Neural cell (in vitro differentiated cells): Measurements from ENCODE around the gene ZSCAN1. TPM values are rescaled to one million over a fixed set of nuclear protein-coding genes. Genes with fewer than 3 reads are reported as not detected.

Experiments
- H2AFZ ChIP-seq: fragments of 200-600, 300-800 bp; sonication (generic), shearing (Covaris generic); 2 replicates; pipeline ENCODE4 v1.6.0; 2014; ENCODE audit warnings: low read depth, mild to moderate bottlenecking, antibody characterized with exemption, low read length, moderate library complexity
- H3F3A ChIP-seq: fragments of 200-600 bp; shearing (Covaris generic); 2 replicates; pipeline ENCODE4 v1.6.1; 2016; ENCODE audit warnings: mild to moderate bottlenecking, moderate library complexity, mixed read lengths, antibody characterized with exemption, low read length; ENCODE audit not compliant: insufficient read depth, poor library complexity, severe bottlenecking
- H3K27ac ChIP-seq: fragments of 200-600, 300-800 bp; sonication (generic), shearing (Covaris generic); 2 replicates; pipeline ENCODE4 v1.5.1; 2014; ENCODE audit warnings: mild to moderate bottlenecking, low read length, moderate library complexity
- H3K27me3 ChIP-seq: fragments of 300-800, 200-600 bp; sonication (generic), shearing (Covaris generic); 2 replicates; pipeline ENCODE4 v1.6.0; 2014; ENCODE audit warnings: mild to moderate bottlenecking, low read depth, low read length, moderate library complexity; ENCODE audit not compliant: insufficient read depth
- H3K36me3 ChIP-seq: fragments of 300-800, 200-600 bp; sonication (generic), shearing (Covaris generic); 2 replicates; pipeline ENCODE4 v1.5.1; 2014; ENCODE audit warnings: mild to moderate bottlenecking, antibody characterized with exemption, low read length, moderate library complexity; ENCODE audit not compliant: insufficient read depth
- H3K4me2 ChIP-seq: fragments of 300-800, 200-600 bp; sonication (generic), shearing (Covaris generic); 2 replicates; pipeline ENCODE4 v1.6.0; 2014; ENCODE audit warnings: mild to moderate bottlenecking, low read length
- H3K4me3 ChIP-seq: fragments of 300-800, 200-600 bp; sonication (generic), shearing (Covaris generic); 2 replicates; pipeline ENCODE4 v1.5.1; 2014; ENCODE audit warnings: mild to moderate bottlenecking, low read length, moderate library complexity
- H3K79me2 ChIP-seq: fragments of 200-600 bp; shearing (Covaris generic); replicated peaks from 2 replicates; pipeline ENCODE4 v1.6.0; 2014; ENCODE audit warnings: mild to moderate bottlenecking, low read length, moderate library complexity; ENCODE audit not compliant: insufficient read depth
- H3K9ac ChIP-seq: fragments of 300-800, 200-600 bp; sonication (generic), shearing (Covaris generic); 2 replicates; pipeline ENCODE4 v1.6.1; 2016; ENCODE audit warnings: mild to moderate bottlenecking, low read length, mixed read lengths
- H3K9me2 ChIP-seq: fragments of 200-600 bp; shearing (Covaris generic); 2 replicates; pipeline ENCODE4 v1.6.1; 2016; ENCODE audit warnings: mild to moderate bottlenecking, low read length, mixed read lengths; ENCODE audit not compliant: insufficient read depth
- H3K9me3 ChIP-seq: fragments of 200-600, 300-800 bp; sonication (generic), shearing (Covaris generic); 2 replicates; pipeline ENCODE4 v1.6.1; 2016; ENCODE audit warnings: mild to moderate bottlenecking, mixed run types, low read length, moderate library complexity, mixed read lengths
- H4K20me1 ChIP-seq: fragments of 200-600 bp; shearing (Covaris generic); 2 replicates; pipeline ENCODE4 v1.6.1; 2016; ENCODE audit warnings: mild to moderate bottlenecking, mixed run types; ENCODE audit not compliant: insufficient read depth
- EP300 ChIP-seq: fragments of 450-650 bp; conservative IDR thresholded peaks from 2 replicates; pipeline ENCODE4 v1.6.1; 2014; ENCODE audit warnings: antibody characterized with exemption, mild to moderate bottlenecking, moderate library complexity; ENCODE audit not compliant: poor library complexity, severe bottlenecking
- EZH2 ChIP-seq: fragments of 200-600, 300-800 bp; shearing (Covaris generic), sonication (generic); IDR thresholded peaks from 2 replicates; pipeline ENCODE4 v1.6.1; 2014; ENCODE audit warnings: antibody characterized with exemption, low read length, borderline replicate concordance, mild to moderate bottlenecking; ENCODE audit not compliant: insufficient read depth, poor library complexity, severe bottlenecking
- MXI1 ChIP-seq: fragments of 450-650 bp; conservative IDR thresholded peaks from 2 replicates; pipeline ENCODE4 v1.6.1; 2014; ENCODE audit warnings: antibody characterized with exemption, mild to moderate bottlenecking; ENCODE audit not compliant: poor library complexity, severe bottlenecking
- POLR2AphosphoS5 ChIP-seq: IDR thresholded peaks from 2 replicates; pipeline ENCODE4 v1.6.1; 2012
- RAD21 ChIP-seq: fragments of 450-650 bp; conservative IDR thresholded peaks from 2 replicates; pipeline ENCODE4 v1.6.1; 2014; ENCODE audit warnings: antibody characterized with exemption, mild to moderate bottlenecking, moderate library complexity
- SMC3 ChIP-seq: fragments of 450-650 bp; conservative IDR thresholded peaks from 2 replicates; pipeline ENCODE4 v1.6.1; 2014; ENCODE audit warnings: antibody characterized with exemption, mild to moderate bottlenecking, moderate library complexity; ENCODE audit not compliant: poor library complexity
- TAF1 ChIP-seq: IDR thresholded peaks from 2 replicates; pipeline ENCODE4 v1.6.1; 2012; ENCODE audit warnings: low read depth
- polyA plus RNA-seq: library from polyadenylated mRNA; depleted of rRNA; stranded (reverse); fragments of >200 nt; gene quantifications from 2 replicates; pipeline ENCODE4 v1.2.3, GENCODE V29; 2014
- TF ChIP-seq, protein P1 (sequence below): fragments of 450-650 bp; IDR thresholded peaks from 2 replicates; pipeline ENCODE4 v1.5.1; 2014; ENCODE audit warnings: antibody characterized with exemption, mild to moderate bottlenecking, moderate library complexity; ENCODE audit not compliant: poor library complexity, severe bottlenecking
- TF ChIP-seq, protein P2 (sequence below): IDR thresholded peaks from 2 replicates; pipeline ENCODE4 v1.6.1; 2012; ENCODE audit warnings: borderline replicate concordance

ZSCAN1 gene
- polyA plus RNA-seq, 1 donor from 2014 or later = 6.3 TPM

DNA sequence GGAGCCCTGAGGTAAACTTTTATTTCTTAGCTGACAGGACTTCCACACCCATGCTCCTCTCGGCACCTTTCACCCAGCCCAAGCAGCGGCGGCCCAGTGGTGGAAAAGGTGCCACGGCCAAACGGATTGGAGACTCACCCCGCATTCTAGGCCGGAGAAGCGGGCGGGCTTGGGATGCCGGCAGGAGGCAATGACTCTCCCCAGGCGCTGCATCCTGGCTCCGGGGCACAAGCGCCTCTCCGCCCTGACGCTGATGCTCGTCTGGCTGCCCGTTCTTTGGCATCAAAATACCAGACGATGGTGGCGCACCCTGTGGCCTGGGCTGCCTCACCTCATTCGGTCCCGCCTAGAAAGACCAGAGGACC, 24.5 kb upstream of the ZSCAN1 start:
- Histone ChIP-seq H3F3A (no peaks in the 10 kb centered on the region), H3K9ac (no peak overlapping the region), H4K20me1 (no peaks in the 10 kb centered on the region), H3K79me2 (no peaks in the 10 kb centered on the region), H3K27me3 (no peaks in the 10 kb centered on the region), H3K4me2 (no peak overlapping the region), H3K4me3 (no peak overlapping the region), H3K9me2 (no peaks in the 10 kb centered on the region), H3K27ac (no peak overlapping the region), H3K36me3 (peaks cover 30% of the 10 kb centered on the region), H3K9me3 (peaks cover 15% of the 10 kb centered on the region), H2AFZ (no peak overlapping the region)
- TF ChIP-seq MXI1 (no peak), RAD21 (no peak), EP300 (no peak), TAF1 (no peak), POLR2AphosphoS5 (no peak), EZH2 (no peak), SMC3 (no peak)
- TF ChIP-seq, protein P1, sequence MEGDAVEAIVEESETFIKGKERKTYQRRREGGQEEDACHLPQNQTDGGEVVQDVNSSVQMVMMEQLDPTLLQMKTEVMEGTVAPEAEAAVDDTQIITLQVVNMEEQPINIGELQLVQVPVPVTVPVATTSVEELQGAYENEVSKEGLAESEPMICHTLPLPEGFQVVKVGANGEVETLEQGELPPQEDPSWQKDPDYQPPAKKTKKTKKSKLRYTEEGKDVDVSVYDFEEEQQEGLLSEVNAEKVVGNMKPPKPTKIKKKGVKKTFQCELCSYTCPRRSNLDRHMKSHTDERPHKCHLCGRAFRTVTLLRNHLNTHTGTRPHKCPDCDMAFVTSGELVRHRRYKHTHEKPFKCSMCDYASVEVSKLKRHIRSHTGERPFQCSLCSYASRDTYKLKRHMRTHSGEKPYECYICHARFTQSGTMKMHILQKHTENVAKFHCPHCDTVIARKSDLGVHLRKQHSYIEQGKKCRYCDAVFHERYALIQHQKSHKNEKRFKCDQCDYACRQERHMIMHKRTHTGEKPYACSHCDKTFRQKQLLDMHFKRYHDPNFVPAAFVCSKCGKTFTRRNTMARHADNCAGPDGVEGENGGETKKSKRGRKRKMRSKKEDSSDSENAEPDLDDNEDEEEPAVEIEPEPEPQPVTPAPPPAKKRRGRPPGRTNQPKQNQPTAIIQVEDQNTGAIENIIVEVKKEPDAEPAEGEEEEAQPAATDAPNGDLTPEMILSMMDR = no peak
- TF ChIP-seq, protein P2, sequence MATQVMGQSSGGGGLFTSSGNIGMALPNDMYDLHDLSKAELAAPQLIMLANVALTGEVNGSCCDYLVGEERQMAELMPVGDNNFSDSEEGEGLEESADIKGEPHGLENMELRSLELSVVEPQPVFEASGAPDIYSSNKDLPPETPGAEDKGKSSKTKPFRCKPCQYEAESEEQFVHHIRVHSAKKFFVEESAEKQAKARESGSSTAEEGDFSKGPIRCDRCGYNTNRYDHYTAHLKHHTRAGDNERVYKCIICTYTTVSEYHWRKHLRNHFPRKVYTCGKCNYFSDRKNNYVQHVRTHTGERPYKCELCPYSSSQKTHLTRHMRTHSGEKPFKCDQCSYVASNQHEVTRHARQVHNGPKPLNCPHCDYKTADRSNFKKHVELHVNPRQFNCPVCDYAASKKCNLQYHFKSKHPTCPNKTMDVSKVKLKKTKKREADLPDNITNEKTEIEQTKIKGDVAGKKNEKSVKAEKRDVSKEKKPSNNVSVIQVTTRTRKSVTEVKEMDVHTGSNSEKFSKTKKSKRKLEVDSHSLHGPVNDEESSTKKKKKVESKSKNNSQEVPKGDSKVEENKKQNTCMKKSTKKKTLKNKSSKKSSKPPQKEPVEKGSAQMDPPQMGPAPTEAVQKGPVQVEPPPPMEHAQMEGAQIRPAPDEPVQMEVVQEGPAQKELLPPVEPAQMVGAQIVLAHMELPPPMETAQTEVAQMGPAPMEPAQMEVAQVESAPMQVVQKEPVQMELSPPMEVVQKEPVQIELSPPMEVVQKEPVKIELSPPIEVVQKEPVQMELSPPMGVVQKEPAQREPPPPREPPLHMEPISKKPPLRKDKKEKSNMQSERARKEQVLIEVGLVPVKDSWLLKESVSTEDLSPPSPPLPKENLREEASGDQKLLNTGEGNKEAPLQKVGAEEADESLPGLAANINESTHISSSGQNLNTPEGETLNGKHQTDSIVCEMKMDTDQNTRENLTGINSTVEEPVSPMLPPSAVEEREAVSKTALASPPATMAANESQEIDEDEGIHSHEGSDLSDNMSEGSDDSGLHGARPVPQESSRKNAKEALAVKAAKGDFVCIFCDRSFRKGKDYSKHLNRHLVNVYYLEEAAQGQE = no peak

DNA sequence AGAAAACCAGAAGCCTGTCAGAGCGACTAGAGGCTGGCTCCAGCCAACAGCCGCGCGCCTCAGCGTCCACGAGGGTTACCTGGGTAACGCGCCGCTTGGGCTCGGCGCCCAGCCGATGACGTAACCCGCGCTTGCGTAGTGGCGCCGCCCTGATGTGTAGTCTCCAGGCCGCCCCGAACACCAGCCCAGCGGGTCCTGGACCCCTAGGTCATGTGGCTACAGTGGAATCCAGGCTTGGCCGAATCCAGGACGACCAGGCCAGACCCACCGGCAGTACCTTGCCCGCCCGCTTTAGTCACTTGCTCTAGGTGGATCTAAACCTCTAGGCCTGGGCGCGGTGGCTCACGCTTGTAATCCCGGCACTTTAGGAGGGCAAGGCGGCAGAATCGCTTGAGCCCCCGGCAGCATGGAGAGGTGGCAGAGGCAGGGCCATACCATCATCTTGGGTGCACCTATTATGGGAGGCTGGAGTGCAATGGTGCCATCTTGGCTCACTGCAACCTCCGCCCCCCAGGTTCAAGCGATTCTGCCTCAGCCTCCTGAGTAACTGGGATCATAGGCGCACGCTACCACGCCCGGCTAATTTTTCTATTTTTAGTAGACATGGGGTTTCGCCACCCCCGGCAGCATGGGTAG, 24.0 kb upstream of the ZSCAN1 start:
- Histone ChIP-seq H3K27me3 (no peaks in the 10 kb centered on the region), H3K79me2 (no peaks in the 10 kb centered on the region), H3K36me3 (peaks cover 25% of the 10 kb centered on the region), H3K9me3 (peaks cover 15% of the 10 kb centered on the region), H2AFZ (no peak overlapping the region), H3K9ac (no peak overlapping the region), H3F3A (no peaks in the 10 kb centered on the region), H4K20me1 (no peaks in the 10 kb centered on the region), H3K4me3 (no peak overlapping the region), H3K27ac (no peak overlapping the region), H3K9me2 (no peaks in the 10 kb centered on the region), H3K4me2 (no peak overlapping the region)
- no peak for TF ChIP-seq EP300
- TF ChIP-seq SMC3 = no peak
- TF ChIP-seq, protein P1 = no peak
- no peak for TF ChIP-seq RAD21
- TF ChIP-seq TAF1 = no peak
- TF ChIP-seq EZH2 = no peak
- no peak for TF ChIP-seq POLR2AphosphoS5
- TF ChIP-seq, protein P2 = no peak
- no peak for TF ChIP-seq MXI1
